Measurements from ENCODE around the gene PHYKPL. TPM values are rescaled to one million over a fixed set of nuclear protein-coding genes. Genes with fewer than 3 reads are reported as not detected.

PHYKPL gene
- polyA plus RNA-seq, 1 donor (not counting 4 experiments of a cell fraction or from before 2014, with no cell fraction given), result 38.8 TPM

- Histone ChIP-seq H3K4me3 (ENCODE audit: control insufficient read depth in 2 of 3, extremely low read depth in 1 of 3, insufficient read depth in 2 of 3, low read depth in 1 of 3, low read length in 3 of 3) (no peak overlapping the region), H3K4me1 (ENCODE audit: control insufficient read depth, extremely low read depth, insufficient read depth, low read length) (peaks cover 28% of the 10 kb centered on the region), H2AFZ (ENCODE audit: control insufficient read depth, low read length) (no peak overlapping the region), H3K36me3 (ENCODE audit: control insufficient read depth in 2 of 2, extremely low read depth in 1 of 2, insufficient read depth in 2 of 2, low read length in 2 of 2) (peaks cover 13 to 22% of the 10 kb centered on the region in 2 experiments), H3K9ac (ENCODE audit: control insufficient read depth, extremely low read depth, insufficient read depth, low read length) (no peak overlapping the region), H3K4me2 (ENCODE audit: control insufficient read depth, extremely low read depth, insufficient read depth, low read depth, low read length) (no peak overlapping the region), H4K20me1 (ENCODE audit: control insufficient read depth, extremely low read depth, insufficient read depth, low read length) (peaks cover 4% of the 10 kb centered on the region), H3K27me3 (ENCODE audit: control insufficient read depth, extremely low read depth, insufficient read depth, low read length) (no peaks in the 10 kb centered on the region), H3K27ac (ENCODE audit: control insufficient read depth, insufficient read depth, low read length) (no peak overlapping the region), H3K79me2 (ENCODE audit: control insufficient read depth, insufficient read depth, low read length) (peaks cover 29% of the 10 kb centered on the region), H3K9me3 (ENCODE audit: control insufficient read depth, low read depth, low read length) (no peaks in the 10 kb centered on the region), H3K9me1 (ENCODE audit: control insufficient read depth, extremely low read depth, insufficient read depth, low read length) (no peaks in the 10 kb centered on the region)
- dilution Hi-C loops (cut with MboI; ENCODE audit: extremely low pct_ligation_motif_present, low sequenced_read_pairs), result no loop called here
- TF ChIP-seq EZH2 (IDR thresholded peaks at IDR 0.05; ENCODE audit: low read length), result no peak
- no peak for TF ChIP-seq CTCF (optimal IDR thresholded peaks at IDR 0.05 in 1 of 3, IDR thresholded peaks at IDR 0.05 in 1 of 3, conservative IDR thresholded peaks at IDR 0.05 in 1 of 3; ENCODE audit: extremely low read depth in 1 of 3, insufficient read depth in 2 of 3, low read length in 3 of 3)
- no peak for FAIRE-seq
- DNase-seq (ENCODE audit: low read depth, low spot score), result no peak
Observed at GRCh38 chr5:178228609-178229008, 4.0 kb downstream of the PHYKPL start.

GRCh38 chr5:178227929-178228328 is 4.7 kb downstream of the PHYKPL start:
- no peaks in the 10 kb centered on the region for H3K9me1 ChIP-seq (ENCODE audit: control insufficient read depth, extremely low read depth, insufficient read depth, low read length)
- H3K9ac ChIP-seq (ENCODE audit: control insufficient read depth, extremely low read depth, insufficient read depth, low read length), result no peak overlapping the region
- peaks cover 4% of the 10 kb centered on the region for H4K20me1 ChIP-seq (ENCODE audit: control insufficient read depth, extremely low read depth, insufficient read depth, low read length)
- peaks cover 28% of the 10 kb centered on the region for H3K4me1 ChIP-seq (ENCODE audit: control insufficient read depth, extremely low read depth, insufficient read depth, low read length)
- dilution Hi-C loops (cut with MboI; ENCODE audit: extremely low pct_ligation_motif_present, low sequenced_read_pairs), result no loop called here
- FAIRE-seq (no peak), DNase-seq (ENCODE audit: low read depth, low spot score) (no peak)
- TF ChIP-seq CTCF (optimal IDR thresholded peaks at IDR 0.05 in 1 of 3, IDR thresholded peaks at IDR 0.05 in 1 of 3, conservative IDR thresholded peaks at IDR 0.05 in 1 of 3; ENCODE audit: extremely low read depth in 1 of 3, insufficient read depth in 2 of 3, low read length in 3 of 3) (no peak), EZH2 (IDR thresholded peaks at IDR 0.05; ENCODE audit: low read length) (no peak)
- peak overlapping the region; percentile 48 for H3K27ac ChIP-seq (ENCODE audit: control insufficient read depth, insufficient read depth, low read length)
- no peak overlapping the region for H3K4me3 ChIP-seq (ENCODE audit: control insufficient read depth in 2 of 3, extremely low read depth in 1 of 3, insufficient read depth in 2 of 3, low read depth in 1 of 3, low read length in 3 of 3)
- H3K9me3 ChIP-seq (ENCODE audit: control insufficient read depth, low read depth, low read length), result no peaks in the 10 kb centered on the region
- H3K4me2 ChIP-seq (ENCODE audit: control insufficient read depth, extremely low read depth, insufficient read depth, low read depth, low read length), result peak overlapping the region; percentile 12
- H3K79me2 ChIP-seq (ENCODE audit: control insufficient read depth, insufficient read depth, low read length), result peaks cover 29% of the 10 kb centered on the region
- H3K27me3 ChIP-seq (ENCODE audit: control insufficient read depth, extremely low read depth, insufficient read depth, low read length), result no peaks in the 10 kb centered on the region
- H2AFZ ChIP-seq (ENCODE audit: control insufficient read depth, low read length), result no peak overlapping the region
- H3K36me3 ChIP-seq (ENCODE audit: control insufficient read depth in 2 of 2, extremely low read depth in 1 of 2, insufficient read depth in 2 of 2, low read length in 2 of 2), result peaks cover 13 to 22% of the 10 kb centered on the region in 2 experiments
